ENCODE data around the gene MKNK2.

GRCh38 chr19:2033825-2034159, 17.3 kb downstream of the MKNK2 start:
- TF ChIP-seq EZH2 (IDR thresholded peaks at IDR 0.05) (no peak), POLR2AphosphoS5 (IDR thresholded peaks at IDR 0.05; ENCODE audit: borderline replicate concordance, low read depth, low read length) (no peak), FOXP2 (optimal IDR thresholded peaks at IDR 0.05; ENCODE audit: control extremely low read depth, extremely low read length, insufficient read depth) (no peak)

All from SK-N-MC (cell line).